SK-N-SH treated with all-trans-retinoic acid at 6 μM for 48 hours (cell line): Measurements from ENCODE around the gene TMEM131.

Experiments used
- RARB ChIP-seq: fragments of 250-450 bp; sonication (Bioruptor Pico); IDR thresholded peaks from 2 replicates; pipeline ENCODE4 v1.8.0; 2021; ENCODE audit warnings: mild to moderate bottlenecking, moderate library complexity
- SNAI2 ChIP-seq: fragments of 250-450 bp; sonication (Bioruptor Pico); IDR thresholded peaks from 2 replicates; pipeline ENCODE4 v1.5.0; 2020; ENCODE audit warnings: mild to moderate bottlenecking, moderate library complexity

DNA sequence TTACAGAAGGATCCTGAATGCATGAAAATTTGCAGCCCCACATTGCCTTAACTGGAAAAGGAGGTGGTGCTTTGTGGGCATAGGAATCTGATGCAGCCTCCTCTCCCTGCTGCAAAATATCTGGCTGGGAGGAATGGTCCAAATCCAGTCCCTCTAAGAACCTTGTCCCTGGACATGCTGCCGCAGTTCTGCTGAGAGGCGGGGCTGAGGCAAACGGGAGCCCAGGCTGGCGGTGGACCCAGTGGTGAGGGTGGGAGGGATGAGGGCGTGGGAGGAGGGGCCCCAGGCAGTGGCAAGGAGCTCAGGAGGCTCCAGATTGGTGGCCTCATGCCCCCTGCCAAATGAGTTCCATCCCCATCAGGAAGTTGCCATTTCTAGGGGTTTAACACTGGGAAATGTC is 246.2 kb downstream of the TMEM131 start:
- no peak for TF ChIP-seq SNAI2
- no peak for TF ChIP-seq RARB (CRISPR knock-in tag)
